Esophagus squamous epithelium (tissue), 5 donors: ENCODE data around the gene GPC5. TPM values are rescaled to one million over a fixed set of nuclear protein-coding genes. Genes with fewer than 3 reads are reported as not detected.

Experiments used
- DNase-seq: peaks from one replicate; lab custom pipeline; 2025; lab: John Stamatoyannopoulos, UW
- H3K27ac ChIP-seq, 4 donors: fragments of 200-600 bp; sonication (generic); one replicate each; pipeline ENCODE4 v1.5.1; 2016 to 2019; ENCODE audit warnings: mild to moderate bottlenecking in 1 of 4
- H3K27me3 ChIP-seq, 4 donors: fragments of 200-600 bp; sonication (generic); 1 replicate in 3 of 4; 2 replicates in 1 of 4; pipeline versions ENCODE4 v1.5.1 to v1.6.0; 2017 to 2021; ENCODE audit warnings: antibody characterized with exemption in 1 of 4
- H3K36me3 ChIP-seq, 3 donors: fragments of 200-600 bp; sonication (generic); one replicate each; pipeline ENCODE4 v1.5.1; 2016 to 2019
- H3K4me1 ChIP-seq, 3 donors: fragments of 200-600 bp; sonication (generic); one replicate each; pipeline ENCODE4 v1.5.1; 2017 to 2019
- H3K4me3 ChIP-seq, 4 donors: fragments of 200-600 bp; sonication (generic); 1 replicate in 3 of 4; 2 replicates in 1 of 4; pipeline ENCODE4 v1.5.1; 2016 to 2019; ENCODE audit warnings: mild to moderate bottlenecking in 2 of 4, moderate library complexity in 1 of 4
- H3K9me3 ChIP-seq, 3 donors: fragments of 200-600 bp; sonication (generic); one replicate each; pipeline ENCODE4 v1.5.1; 2016 to 2019
- CTCF ChIP-seq, 6 experiments: fragments of 450-650 bp in 4 of 6; fragments of 200-600 bp in 2 of 6; sonication (generic) in 2 of 6; IDR thresholded peaks; one replicate each; pipeline ENCODE4 v1.5.1; 2016 to 2019; ENCODE audit warnings: antibody characterized with exemption in 6 of 6, mild to moderate bottlenecking in 4 of 6, moderate library complexity in 4 of 6
- POLR2A ChIP-seq, 4 donors: fragments of 450-650 bp; IDR thresholded peaks; one replicate each; pipeline ENCODE4 v1.6.1; 2017; ENCODE audit warnings: antibody characterized with exemption in 4 of 4, mild to moderate bottlenecking in 4 of 4, moderate library complexity in 3 of 4
- WGBS, 2 donors: methylation state at CpG; one replicate each; pipeline ENCODE4 v1.1.5; 2018; 5-methylcytosine and 5-hydroxymethylcytosine counted together
- intact Hi-C: fragments of 100-400 bp; cut with DNase I; formaldehyde crosslinking; loops from one replicate; pipeline ENCODE4 v1.15.0; 2022
- total RNA-seq, 4 donors: library from RNA; depleted of rRNA; stranded (reverse); fragments of >200 nt; gene quantifications; one replicate each; pipeline ENCODE4 v1.1.0, GENCODE V29; 2016
- donor health status: DM: yes; HTN: yes; CAD: no.

The GPC5 gene
- total RNA-seq, 4 donors from 2014 or later = not detected

DNA sequence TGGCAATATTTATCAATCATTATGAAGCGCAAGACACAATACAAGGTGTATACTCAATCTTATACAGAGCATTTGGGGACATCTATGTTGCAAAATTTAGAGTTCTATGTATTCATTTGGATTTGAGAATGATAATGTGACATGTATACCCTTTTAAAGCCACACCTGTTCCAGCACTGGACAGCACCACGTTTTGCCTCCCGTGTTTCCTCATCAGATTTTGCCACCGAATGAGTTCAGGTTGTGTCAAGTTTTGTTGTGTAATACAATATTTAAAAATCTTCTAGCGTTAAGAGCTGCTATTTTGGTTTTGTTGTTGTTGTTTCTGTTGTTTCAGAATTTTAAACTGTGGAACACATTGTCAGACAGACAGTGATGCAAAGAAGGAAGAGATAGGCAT is 1259.9 kb downstream of the GPC5 start:
- Histone ChIP-seq H3K27me3 (no peaks in the 10 kb centered on the region), H3K4me1 (no peaks in the 10 kb centered on the region), H3K27ac (no peak overlapping the region), H3K9me3 (no peaks in the 10 kb centered on the region), H3K36me3 (no peaks in the 10 kb centered on the region), H3K4me3 (no peak overlapping the region)
- DNase-seq = no peak
- 73 to 79% methylated on average over 5 of the region's 5 CpGs for WGBS, 2 donors
- TF ChIP-seq CTCF (IDR thresholded peaks at IDR 0.05) (no peak), POLR2A (IDR thresholded peaks at IDR 0.05) (no peak)
- intact Hi-C loops = no loop called here

GRCh38 chr13:92661406-92661805 is 1263.0 kb downstream of the GPC5 start:
- TF ChIP-seq POLR2A (IDR thresholded peaks at IDR 0.05) (no peak), CTCF (IDR thresholded peaks at IDR 0.05) (no peak)
- intact Hi-C loops = no loop called here
- Histone ChIP-seq H3K4me3 (no peak overlapping the region), H3K27me3 (no peaks in the 10 kb centered on the region), H3K27ac (no peak overlapping the region), H3K36me3 (no peaks in the 10 kb centered on the region), H3K4me1 (no peaks in the 10 kb centered on the region), H3K9me3 (no peaks in the 10 kb centered on the region)
- WGBS, 2 donors = 71 to 79% methylated on average over 1 of the region's 1 CpG
- no peak for DNase-seq

GRCh38 chr13:92668157-92668556 is 1269.7 kb downstream of the GPC5 start:
- Histone ChIP-seq H3K4me3 (no peak overlapping the region), H3K36me3 (no peaks in the 10 kb centered on the region)
- no peak for TF ChIP-seq POLR2A (IDR thresholded peaks at IDR 0.05)
- no peak for TF ChIP-seq CTCF (IDR thresholded peaks at IDR 0.05)

DNA sequence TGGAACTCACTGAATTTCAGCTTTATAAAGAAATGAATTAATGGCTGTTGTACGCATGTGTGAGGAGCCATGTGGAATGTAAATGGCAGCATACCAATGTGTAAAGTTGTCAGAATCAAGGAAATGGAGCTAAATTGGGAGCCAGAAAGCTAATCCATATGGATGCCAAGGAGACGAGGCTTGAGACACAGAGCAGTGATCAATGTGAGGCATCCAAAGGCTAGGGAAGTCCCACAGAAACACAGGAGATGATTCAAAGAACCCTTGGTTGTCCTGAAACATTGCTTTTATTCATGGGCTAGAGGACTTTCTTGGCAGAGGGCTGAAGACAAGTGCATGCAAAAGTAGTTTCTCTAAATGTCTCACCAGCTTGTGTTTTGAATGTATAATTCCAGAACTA is 1271.7 kb downstream of the GPC5 start:
- no peak overlapping the region for H3K4me3 ChIP-seq
- H3K27me3 ChIP-seq = no peaks in the 10 kb centered on the region
- no peak for DNase-seq
- intact Hi-C loops = no loop called here
- TF ChIP-seq CTCF (IDR thresholded peaks at IDR 0.05) = no peak
- no peak for TF ChIP-seq POLR2A (IDR thresholded peaks at IDR 0.05)
- no peaks in the 10 kb centered on the region for H3K4me1 ChIP-seq
- H3K36me3 ChIP-seq = no peaks in the 10 kb centered on the region
- no peaks in the 10 kb centered on the region for H3K9me3 ChIP-seq
- 82% methylated on average over 2 of the region's 2 CpGs for WGBS, 2 donors
- H3K27ac ChIP-seq = no peak overlapping the region

More at GRCh38 chr13:92668157-92668556, 1269.7 kb downstream of the GPC5 start:
- Histone ChIP-seq H3K4me1 (no peaks in the 10 kb centered on the region), H3K27ac (no peak overlapping the region), H3K9me3 (no peaks in the 10 kb centered on the region), H3K27me3 (no peaks in the 10 kb centered on the region)
- no peak for DNase-seq
- intact Hi-C loops = no loop called here

DNA sequence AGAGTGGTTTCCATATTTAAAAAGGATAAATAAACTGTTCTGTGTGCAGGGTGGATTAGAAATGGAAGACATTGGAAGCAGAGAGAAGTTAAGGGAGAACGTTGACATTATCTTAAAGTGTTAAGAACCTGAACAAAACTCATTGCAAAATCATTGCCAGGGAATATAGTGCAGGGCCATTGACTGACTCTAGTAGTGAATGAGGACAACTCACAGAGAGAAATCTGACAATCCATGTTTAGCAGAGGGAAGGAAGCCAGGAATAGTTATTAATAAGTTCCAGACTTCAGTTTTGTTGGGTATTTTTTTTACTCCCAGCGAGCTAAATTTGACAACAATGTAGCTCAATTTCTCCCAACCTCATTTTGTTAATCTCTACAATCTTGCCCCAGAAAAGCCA is 1273.4 kb downstream of the GPC5 start:
- no peak overlapping the region for H3K4me3 ChIP-seq
- H3K27me3 ChIP-seq = no peaks in the 10 kb centered on the region
- no peaks in the 10 kb centered on the region for H3K9me3 ChIP-seq
- no peak for DNase-seq
- H3K36me3 ChIP-seq = no peaks in the 10 kb centered on the region
- TF ChIP-seq POLR2A (IDR thresholded peaks at IDR 0.05) = no peak
- TF ChIP-seq CTCF (IDR thresholded peaks at IDR 0.05) = no peak
- H3K27ac ChIP-seq = no peak overlapping the region
- intact Hi-C loops = no loop called here
- H3K4me1 ChIP-seq = no peaks in the 10 kb centered on the region
- WGBS, 2 donors = 49 to 51% methylated on average over 2 of the region's 2 CpGs
